Mesenchymal stem cell (in vitro differentiated cells and primary cell): ENCODE measurements around the gene ETV6.
"Not testable (repeated sequence)": the region's sequence is repeated elsewhere in the genome, so short reads cannot be mapped to it uniquely, and the experiment has no call there.

ENCODE experiments used
- DNase-seq: peaks from one replicate; pipeline ENCODE4 v3.0.0-alpha.2; 2013
- H2AFZ ChIP-seq: one replicate; pipeline ENCODE4 v1.6.1; 2013; ENCODE audit warnings: low read depth, mild to moderate bottlenecking, control low read depth, inconsistent platforms, low read length, moderate library complexity
- H2AK5ac ChIP-seq: 2 replicates; pipeline ENCODE4 v1.6.1; 2013; ENCODE audit warnings: low read length, moderate library complexity, mild to moderate bottlenecking, inconsistent platforms; ENCODE audit not compliant: severe bottlenecking
- H2BK120ac ChIP-seq: one replicate; pipeline ENCODE4 v1.6.1; 2013; ENCODE audit warnings: low read depth, mild to moderate bottlenecking, inconsistent platforms, low read length, moderate library complexity
- H2BK12ac ChIP-seq, 2 experiments: one replicate each; pipeline ENCODE4 v1.6.1; 2013; ENCODE audit warnings: inconsistent platforms in 2 of 2, low read length in 2 of 2, mild to moderate bottlenecking in 2 of 2, moderate library complexity in 2 of 2, control low read depth in 1 of 2
- H2BK15ac ChIP-seq: one replicate; pipeline ENCODE4 v1.6.1; 2013; ENCODE audit warnings: mild to moderate bottlenecking, low read depth, inconsistent platforms; ENCODE audit not compliant: poor library complexity, severe bottlenecking
- H2BK5ac ChIP-seq: 2 replicates; pipeline ENCODE4 v1.6.1; 2013; ENCODE audit warnings: low read depth, mild to moderate bottlenecking, low read length, control low read depth, inconsistent platforms; ENCODE audit not compliant: poor library complexity, severe bottlenecking
- H3K14ac ChIP-seq, 2 experiments: one replicate each; pipeline ENCODE4 v1.6.1; 2013; ENCODE audit warnings: inconsistent platforms in 2 of 2, low read length in 2 of 2, control low read depth in 1 of 2, mild to moderate bottlenecking in 1 of 2, moderate library complexity in 1 of 2
- H3K18ac ChIP-seq, 2 experiments: one replicate each; pipeline ENCODE4 v1.6.1; 2013; ENCODE audit warnings: inconsistent platforms in 2 of 2, low read length in 2 of 2, control low read depth in 1 of 2, low read depth in 1 of 2, mild to moderate bottlenecking in 1 of 2
- H3K23ac ChIP-seq, 2 experiments: one replicate each; pipeline ENCODE4 v1.6.1; 2013; ENCODE audit warnings: inconsistent platforms in 2 of 2, low read length in 2 of 2, mild to moderate bottlenecking in 2 of 2, moderate library complexity in 2 of 2, control low read depth in 1 of 2
- H3K27ac ChIP-seq: 2 replicates; pipeline ENCODE4 v1.5.1; 2013; ENCODE audit warnings: mild to moderate bottlenecking, moderate library complexity, low read length, control low read depth, inconsistent platforms; ENCODE audit not compliant: poor library complexity, severe bottlenecking
- H3K27me3 ChIP-seq, 2 experiments: 2 replicates each; pipeline versions ENCODE4 v1.6.1 to v1.7.0; 2013; ENCODE audit warnings: low read length in 2 of 2, mild to moderate bottlenecking in 2 of 2, moderate library complexity in 2 of 2, control low read depth in 1 of 2, inconsistent platforms in 1 of 2; ENCODE audit not compliant: control insufficient read depth in 1 of 2, insufficient read depth in 1 of 2
- H3K36me3 ChIP-seq, 2 experiments: 2 replicates each; pipeline versions ENCODE4 v1.6.1 to v1.7.0; 2013; ENCODE audit warnings: low read length in 2 of 2, control low read depth in 1 of 2, inconsistent platforms in 1 of 2, low read depth in 1 of 2, mild to moderate bottlenecking in 1 of 2; ENCODE audit not compliant: insufficient read depth in 2 of 2, control insufficient read depth in 1 of 2
- H3K4ac ChIP-seq, 2 experiments: one replicate each; pipeline ENCODE4 v1.6.1; 2013; ENCODE audit warnings: inconsistent platforms in 2 of 2, low read length in 2 of 2, mild to moderate bottlenecking in 2 of 2, moderate library complexity in 2 of 2, control low read depth in 1 of 2, low read depth in 1 of 2
- H3K4me1 ChIP-seq: 2 replicates; pipeline ENCODE4 v1.6.1; 2013; ENCODE audit warnings: low read depth, low read length, control low read depth; ENCODE audit not compliant: control insufficient read depth, insufficient read depth
- H3K4me2 ChIP-seq: 2 replicates; pipeline ENCODE4 v1.6.1; 2013; ENCODE audit warnings: low read length, mild to moderate bottlenecking, inconsistent platforms; ENCODE audit not compliant: poor library complexity, severe bottlenecking
- H3K4me3 ChIP-seq, 2 experiments: 2 replicates each; pipeline versions ENCODE4 v1.5.1 to v1.7.0; 2013; ENCODE audit warnings: low read length in 2 of 2, mild to moderate bottlenecking in 2 of 2, control low read depth in 1 of 2, low read depth in 1 of 2; ENCODE audit not compliant: insufficient read depth in 1 of 2
- H3K79me1 ChIP-seq: replicated peaks from 2 replicates; pipeline ENCODE4 v1.6.1; 2013; ENCODE audit warnings: mild to moderate bottlenecking, control low read depth, low read length, inconsistent platforms; ENCODE audit not compliant: poor library complexity, severe bottlenecking
- H3K9ac ChIP-seq: 2 replicates; pipeline ENCODE4 v1.7.0; 2013; ENCODE audit warnings: mild to moderate bottlenecking, low read length, moderate library complexity
- H3K9me3 ChIP-seq: 2 replicates; pipeline ENCODE4 v1.7.0; 2013; ENCODE audit warnings: mild to moderate bottlenecking, low read length; ENCODE audit not compliant: control insufficient read depth
- H4K8ac ChIP-seq: one replicate; pipeline ENCODE4 v1.6.1; 2013; ENCODE audit warnings: inconsistent platforms, mild to moderate bottlenecking, low read length, moderate library complexity
- H4K91ac ChIP-seq: one replicate; pipeline ENCODE4 v1.6.1; 2013; ENCODE audit warnings: mild to moderate bottlenecking, low read length, inconsistent platforms
- WGBS: methylation state at CpG from one replicate; pipeline ENCODE4 v1.1.7; 2013; ENCODE audit warnings: mixed read lengths; 5-methylcytosine and 5-hydroxymethylcytosine counted together

The ETV6 gene

GRCh38 chr12:11622876-11623281 is 26.6 kb upstream of the ETV6 start:
- H3K4me2 ChIP-seq: no peak overlapping the region
- 15% methylated on average over 5 of the region's 5 CpGs for WGBS
- no peak overlapping the region for H3K27ac ChIP-seq
- H3K4ac ChIP-seq: no peak overlapping the region
- H3K9ac ChIP-seq: no peak overlapping the region
- no peaks in the 10 kb centered on the region for H3K4me1 ChIP-seq
- no peak overlapping the region for H3K23ac ChIP-seq
- no peak overlapping the region for H2AFZ ChIP-seq
- no peak overlapping the region for H3K4me3 ChIP-seq
- no peaks in the 10 kb centered on the region for H3K79me1 ChIP-seq
- H3K9me3 ChIP-seq: no peaks in the 10 kb centered on the region
- H4K91ac ChIP-seq: no peak overlapping the region
- no peaks in the 10 kb centered on the region for H3K36me3 ChIP-seq
- no peak overlapping the region for H2BK120ac ChIP-seq
- H4K8ac ChIP-seq: no peak overlapping the region
- H2AK5ac ChIP-seq: no peak overlapping the region
- no peak overlapping the region for H3K14ac ChIP-seq
- peak; percentile 79 for DNase-seq
- no peaks in the 10 kb centered on the region for H3K27me3 ChIP-seq
- H2BK5ac ChIP-seq: no peak overlapping the region
- no peak overlapping the region for H3K18ac ChIP-seq
- H2BK15ac ChIP-seq: no peak overlapping the region
- no peak overlapping the region for H2BK12ac ChIP-seq

GRCh38 chr12:11623382-11623781 is 26.1 kb upstream of the ETV6 start:
- no CpG with 5 or more reads among the region's 4 CpGs for WGBS
- no peaks in the 10 kb centered on the region for H3K27me3 ChIP-seq
- H3K4ac ChIP-seq: no peak overlapping the region
- no peak overlapping the region for H3K4me3 ChIP-seq
- H3K27ac ChIP-seq: no peak overlapping the region
- no peak overlapping the region for H4K8ac ChIP-seq
- no peak overlapping the region for H2BK15ac ChIP-seq
- no peaks in the 10 kb centered on the region for H3K4me1 ChIP-seq
- no peak overlapping the region for H2BK120ac ChIP-seq
- no peak overlapping the region for H4K91ac ChIP-seq
- H3K9ac ChIP-seq: no peak overlapping the region
- H2AK5ac ChIP-seq: no peak overlapping the region
- H3K9me3 ChIP-seq: no peaks in the 10 kb centered on the region
- H3K4me2 ChIP-seq: no peak overlapping the region
- DNase-seq: peak; percentile 76
- no peak overlapping the region for H3K14ac ChIP-seq
- H3K36me3 ChIP-seq: no peaks in the 10 kb centered on the region
- H2AFZ ChIP-seq: no peak overlapping the region
- H3K23ac ChIP-seq: no peak overlapping the region
- H2BK5ac ChIP-seq: no peak overlapping the region
- no peak overlapping the region for H3K18ac ChIP-seq
- no peak overlapping the region for H2BK12ac ChIP-seq
- no peaks in the 10 kb centered on the region for H3K79me1 ChIP-seq

GRCh38 chr12:11624116-11624515 is 25.4 kb upstream of the ETV6 start:
- Histone ChIP-seq H3K9me3 (no peaks in the 10 kb centered on the region), H4K8ac (no peak overlapping the region), H3K4me1 (no peaks in the 10 kb centered on the region), H3K18ac (no peak overlapping the region), H3K79me1 (no peaks in the 10 kb centered on the region), H3K23ac (no peak overlapping the region), H2AFZ (no peak overlapping the region), H4K91ac (no peak overlapping the region), H3K27ac (no peak overlapping the region), H2BK12ac (no peak overlapping the region), H3K4ac (no peak overlapping the region), H3K14ac (no peak overlapping the region), H2BK120ac (no peak overlapping the region), H3K4me3 (no peak overlapping the region), H2BK15ac (no peak overlapping the region), H3K27me3 (no peaks in the 10 kb centered on the region), H2BK5ac (no peak overlapping the region), H3K9ac (no peak overlapping the region), H2AK5ac (no peak overlapping the region), H3K4me2 (no peak overlapping the region), H3K36me3 (no peaks in the 10 kb centered on the region)
- DNase-seq: no peak
- WGBS: no CpG with 5 or more reads among the region's 1 CpG

- H3K9me3 ChIP-seq, H4K8ac ChIP-seq, H3K4me1 ChIP-seq, H3K4ac ChIP-seq, H3K36me3 ChIP-seq, H2BK5ac ChIP-seq, H3K9ac ChIP-seq, H3K27ac ChIP-seq, H2BK12ac ChIP-seq, H3K4me2 ChIP-seq, H2BK15ac ChIP-seq, H3K18ac ChIP-seq, H3K27me3 ChIP-seq, H3K4me3 ChIP-seq, DNase-seq, H3K79me1 ChIP-seq, H2BK120ac ChIP-seq, H2AK5ac ChIP-seq, H2AFZ ChIP-seq, H3K23ac ChIP-seq, H4K91ac ChIP-seq, H3K14ac ChIP-seq: not testable (repeated sequence)
- 89% methylated on average over 6 of the region's 6 CpGs for WGBS
Measured at GRCh38 chr12:11627709-11628108, 21.8 kb upstream of the ETV6 start.
